GM12878 (cell line): ENCODE results near the gene AKT3.

Experiments
- EP300 ChIP-seq, 2 experiments: fragments of 150-350 bp in 1 of 2; IDR thresholded peaks; 2 replicates each; pipeline ENCODE4 v1.6.1; 2011 to 2012; ENCODE audit warnings: low read depth in 2 of 2, low read length in 2 of 2, borderline replicate concordance in 1 of 2, improper control_type of control experiment in 1 of 2, inconsistent platforms in 1 of 2; ENCODE audit not compliant: control insufficient read depth in 1 of 2
- POLR2A ChIP-seq: IDR thresholded peaks from 2 replicates; pipeline ENCODE4 v1.6.1; 2011; ENCODE audit warnings: low read depth, mild to moderate bottlenecking, low read length
- SMC3 ChIP-seq: IDR thresholded peaks from 2 replicates; pipeline ENCODE4 v1.6.1; 2011; ENCODE audit warnings: low read length, improper control_type of control experiment, borderline replicate concordance
- YY1 ChIP-seq: IDR thresholded peaks from 2 replicates; pipeline ENCODE4 v1.6.1; 2011; ENCODE audit warnings: low read depth, mild to moderate bottlenecking, low read length

DNA sequence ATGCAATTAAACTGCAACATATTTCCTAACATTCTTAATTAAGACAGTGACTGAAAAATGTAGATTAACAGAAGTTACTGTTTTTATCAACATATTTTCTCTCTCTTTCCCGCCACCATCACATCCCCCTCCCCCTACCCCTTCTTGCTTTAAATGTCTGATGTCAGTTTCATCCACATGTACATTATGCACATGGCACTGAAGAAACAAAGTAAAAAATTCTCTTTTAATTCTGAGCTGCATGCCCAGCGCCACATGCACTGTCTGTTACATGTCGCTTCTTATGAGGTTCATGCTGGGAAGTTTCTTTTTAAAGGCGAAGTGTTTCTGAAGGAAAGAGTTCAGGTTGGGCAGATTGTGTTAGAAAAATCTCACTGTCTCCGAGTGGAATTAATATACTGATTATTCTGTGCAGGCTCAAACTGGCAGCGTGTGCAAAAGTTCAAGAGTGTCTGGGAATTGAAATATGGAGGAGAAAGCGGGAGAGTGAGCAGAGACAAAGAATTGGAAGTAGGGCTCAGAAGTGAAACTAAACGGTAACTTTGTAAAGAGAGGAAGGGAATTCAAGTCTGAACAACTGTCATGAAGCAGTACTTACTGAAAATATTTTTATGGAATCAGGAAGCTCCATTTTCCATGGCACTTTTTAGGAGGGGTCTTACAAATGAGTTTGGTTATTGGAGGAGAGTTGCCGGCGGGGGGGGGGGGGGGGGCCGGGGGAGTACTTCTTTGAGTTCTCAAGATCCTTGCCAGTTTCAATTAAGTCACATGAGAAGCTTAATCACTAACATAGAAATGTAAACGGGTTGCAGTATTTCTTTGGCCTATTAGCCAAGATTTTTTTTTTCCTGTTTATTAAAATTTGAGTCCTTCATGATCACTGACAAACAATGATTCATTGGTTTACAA is 376.6 kb downstream of the AKT3 start:
- no peak for TF ChIP-seq POLR2A
- no peak for TF ChIP-seq EP300 (IDR thresholded peaks at IDR 0.05; ENCODE audit: borderline replicate concordance in 1 of 2, control insufficient read depth in 1 of 2, low read depth in 2 of 2, low read length in 2 of 2)
- TF ChIP-seq SMC3: no peak
- TF ChIP-seq YY1: no peak
